Gastroesophageal sphincter (tissue), 4 donors: ENCODE measurements around the gene PIP4K2A. TPM values are rescaled to one million over a fixed set of nuclear protein-coding genes. Genes with fewer than 3 reads are reported as not detected.

Experiments
- ATAC-seq: fragments of 150-250 bp; one replicate; pipeline ENCODE4 v1.9.1; 2016; ENCODE audit warnings: mild to moderate bottlenecking, moderate library complexity
- H3K27ac ChIP-seq, 4 donors: fragments of 200-600 bp; sonication (generic) in 3 of 4; 1 replicate in 3 of 4; 2 replicates in 1 of 4; pipeline ENCODE4 v1.5.1; 2016 to 2019
- H3K27me3 ChIP-seq: fragments of 200-600 bp; sonication (generic); one replicate; pipeline ENCODE4 v1.5.1; 2019
- H3K36me3 ChIP-seq, 2 donors: fragments of 200-600 bp; sonication (generic); one replicate each; pipeline ENCODE4 v1.5.1; 2019; ENCODE audit warnings: control low read depth in 1 of 2
- H3K4me1 ChIP-seq, 3 donors: fragments of 200-600 bp; sonication (generic); 1 replicate in 2 of 3; 2 replicates in 1 of 3; pipeline ENCODE4 v1.5.1; 2016 to 2019; ENCODE audit warnings: control low read depth in 2 of 3
- H3K4me3 ChIP-seq, 2 donors: fragments of 200-600 bp; sonication (generic); one replicate each; pipeline ENCODE4 v1.5.1; 2019; ENCODE audit warnings: mild to moderate bottlenecking in 1 of 2, moderate library complexity in 1 of 2
- H3K9me3 ChIP-seq, 3 donors: fragments of 200-600 bp; sonication (generic); one replicate each; pipeline ENCODE4 v1.5.1; 2017 to 2019; ENCODE audit warnings: control low read depth in 2 of 3
- EP300 ChIP-seq: sonication (generic); formaldehyde crosslinking; IDR thresholded peaks from one replicate; pipeline ENCODE4 v1.6.1; 2017; ENCODE audit warnings: antibody characterized with exemption, mild to moderate bottlenecking
- POLR2A ChIP-seq, 2 donors: fragments of 450-650 bp; IDR thresholded peaks; one replicate each; pipeline ENCODE4 v1.6.1; 2017; ENCODE audit warnings: antibody characterized with exemption in 2 of 2, mild to moderate bottlenecking in 2 of 2, moderate library complexity in 1 of 2
- POLR2AphosphoS5 ChIP-seq: sonication (generic); formaldehyde crosslinking; IDR thresholded peaks from one replicate; pipeline ENCODE4 v1.6.1; 2017; ENCODE audit warnings: antibody characterized with exemption
- WGBS, 2 donors: methylation state at CpG; one replicate each; pipeline ENCODE4 v1.1.5; 2018; ENCODE audit warnings: low coverage in 1 of 2; 5-methylcytosine and 5-hydroxymethylcytosine counted together
- total RNA-seq, 4 donors: library from RNA; depleted of rRNA; stranded (reverse); fragments of >200 nt; gene quantifications; one replicate each; pipeline ENCODE4 v1.1.0, GENCODE V29; 2016
- TF ChIP-seq, protein P1 (sequence below), 4 experiments: fragments of 200-600 bp in 2 of 4; fragments of 450-650 bp in 2 of 4; sonication (generic) in 1 of 4; IDR thresholded peaks; one replicate each; pipeline ENCODE4 v1.5.1; 2017 to 2019; ENCODE audit warnings: antibody characterized with exemption in 4 of 4, mild to moderate bottlenecking in 2 of 4, moderate library complexity in 2 of 4

The PIP4K2A gene
- total RNA-seq, 4 donors from 2014 or later = 30.4 to 57.2 (median 51.3) TPM

DNA sequence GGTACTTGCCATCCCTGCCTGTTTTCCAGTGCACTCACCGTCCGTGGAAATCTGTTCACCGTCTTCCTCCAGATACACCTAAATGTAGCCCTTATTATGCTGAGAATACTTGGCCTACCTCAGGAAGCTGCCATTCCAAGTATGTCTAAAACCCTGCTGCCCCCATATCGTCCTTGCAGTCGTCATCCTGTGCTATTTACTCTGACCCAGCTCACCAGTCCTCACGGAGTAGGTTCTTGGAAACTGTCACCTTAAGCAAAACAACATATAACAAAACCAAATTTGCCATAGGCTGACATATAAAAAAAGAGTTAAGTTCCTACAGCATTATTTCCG lies 880 bp upstream of the PIP4K2A start:
- H3K27ac ChIP-seq = peak overlapping the region in 3 of 4 donors; percentile 87 to 94 (median 89)
- H3K36me3 ChIP-seq = no peaks in the 10 kb centered on the region

DNA sequence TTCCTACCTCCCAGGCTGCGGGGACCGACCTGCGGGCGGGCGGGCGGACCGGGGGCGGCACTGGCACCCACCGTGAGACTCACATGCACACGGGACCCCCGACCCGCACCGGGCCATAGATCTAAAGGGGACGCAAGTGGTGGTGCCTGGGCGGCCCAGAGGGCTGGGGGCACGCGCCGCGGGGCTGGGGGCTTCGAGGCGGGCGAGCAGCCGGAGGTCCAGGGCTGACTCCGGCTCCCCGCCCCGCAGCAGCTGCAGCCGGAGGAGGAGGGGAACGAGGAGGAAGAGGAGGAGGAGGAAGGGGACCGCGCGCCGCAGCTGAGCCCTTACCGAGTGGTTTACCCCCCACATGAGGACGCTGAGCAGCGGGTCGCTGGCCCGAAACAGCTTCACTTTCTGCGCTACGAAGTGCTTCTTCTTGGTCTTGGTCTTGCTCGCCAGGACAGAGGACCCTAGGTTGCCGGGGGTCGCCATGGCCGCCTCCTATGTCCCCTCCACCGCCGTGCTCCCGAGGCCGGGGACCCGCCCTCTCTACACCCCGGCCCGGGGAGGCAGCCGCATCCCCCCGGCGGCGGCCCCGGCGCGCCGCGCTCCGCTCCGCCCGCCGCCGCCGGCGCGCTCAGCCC lies 412 bp downstream of the PIP4K2A start:
- Histone ChIP-seq H3K4me3 (peak overlapping the region; percentile 93 to 94), H3K9me3 (no peaks in the 10 kb centered on the region), H3K27ac (peak overlapping the region; percentile 12 to 94 (median 87)), H3K4me1 (peaks cover 0 to 34% (median 4%) of the 10 kb centered on the region in 3 donors), H3K27me3 (no peaks in the 10 kb centered on the region), H3K36me3 (no peaks in the 10 kb centered on the region)
- TF ChIP-seq POLR2AphosphoS5 (no peak), POLR2A (IDR thresholded peaks at IDR 0.05) (no peak), EP300 (no peak)
- TF ChIP-seq, protein P1, sequence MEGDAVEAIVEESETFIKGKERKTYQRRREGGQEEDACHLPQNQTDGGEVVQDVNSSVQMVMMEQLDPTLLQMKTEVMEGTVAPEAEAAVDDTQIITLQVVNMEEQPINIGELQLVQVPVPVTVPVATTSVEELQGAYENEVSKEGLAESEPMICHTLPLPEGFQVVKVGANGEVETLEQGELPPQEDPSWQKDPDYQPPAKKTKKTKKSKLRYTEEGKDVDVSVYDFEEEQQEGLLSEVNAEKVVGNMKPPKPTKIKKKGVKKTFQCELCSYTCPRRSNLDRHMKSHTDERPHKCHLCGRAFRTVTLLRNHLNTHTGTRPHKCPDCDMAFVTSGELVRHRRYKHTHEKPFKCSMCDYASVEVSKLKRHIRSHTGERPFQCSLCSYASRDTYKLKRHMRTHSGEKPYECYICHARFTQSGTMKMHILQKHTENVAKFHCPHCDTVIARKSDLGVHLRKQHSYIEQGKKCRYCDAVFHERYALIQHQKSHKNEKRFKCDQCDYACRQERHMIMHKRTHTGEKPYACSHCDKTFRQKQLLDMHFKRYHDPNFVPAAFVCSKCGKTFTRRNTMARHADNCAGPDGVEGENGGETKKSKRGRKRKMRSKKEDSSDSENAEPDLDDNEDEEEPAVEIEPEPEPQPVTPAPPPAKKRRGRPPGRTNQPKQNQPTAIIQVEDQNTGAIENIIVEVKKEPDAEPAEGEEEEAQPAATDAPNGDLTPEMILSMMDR (IDR thresholded peaks at IDR 0.05) = no peak
- ATAC-seq = peak; percentile 29
- 0% methylated on average over 8 of the region's 67 CpGs; no CpG with 5 or more reads in 1 of the 2 donors for WGBS, 2 donors

More for the DNA sequence above, 880 bp upstream of the PIP4K2A start:
- Histone ChIP-seq H3K27me3 (no peaks in the 10 kb centered on the region), H3K4me3 (peak overlapping the region in 1 of 2 donors; percentile 94), H3K9me3 (no peaks in the 10 kb centered on the region), H3K4me1 (peaks cover 0 to 31% (median 4%) of the 10 kb centered on the region in 3 donors)
- ATAC-seq = no peak
- TF ChIP-seq POLR2A (IDR thresholded peaks at IDR 0.05) = no peak
- TF ChIP-seq, protein P1 (IDR thresholded peaks at IDR 0.05) = no peak
- no peak for TF ChIP-seq EP300
- TF ChIP-seq POLR2AphosphoS5 = no peak
- WGBS, 2 donors = 80 to 81% methylated on average over 7 of the region's 7 CpGs

DNA sequence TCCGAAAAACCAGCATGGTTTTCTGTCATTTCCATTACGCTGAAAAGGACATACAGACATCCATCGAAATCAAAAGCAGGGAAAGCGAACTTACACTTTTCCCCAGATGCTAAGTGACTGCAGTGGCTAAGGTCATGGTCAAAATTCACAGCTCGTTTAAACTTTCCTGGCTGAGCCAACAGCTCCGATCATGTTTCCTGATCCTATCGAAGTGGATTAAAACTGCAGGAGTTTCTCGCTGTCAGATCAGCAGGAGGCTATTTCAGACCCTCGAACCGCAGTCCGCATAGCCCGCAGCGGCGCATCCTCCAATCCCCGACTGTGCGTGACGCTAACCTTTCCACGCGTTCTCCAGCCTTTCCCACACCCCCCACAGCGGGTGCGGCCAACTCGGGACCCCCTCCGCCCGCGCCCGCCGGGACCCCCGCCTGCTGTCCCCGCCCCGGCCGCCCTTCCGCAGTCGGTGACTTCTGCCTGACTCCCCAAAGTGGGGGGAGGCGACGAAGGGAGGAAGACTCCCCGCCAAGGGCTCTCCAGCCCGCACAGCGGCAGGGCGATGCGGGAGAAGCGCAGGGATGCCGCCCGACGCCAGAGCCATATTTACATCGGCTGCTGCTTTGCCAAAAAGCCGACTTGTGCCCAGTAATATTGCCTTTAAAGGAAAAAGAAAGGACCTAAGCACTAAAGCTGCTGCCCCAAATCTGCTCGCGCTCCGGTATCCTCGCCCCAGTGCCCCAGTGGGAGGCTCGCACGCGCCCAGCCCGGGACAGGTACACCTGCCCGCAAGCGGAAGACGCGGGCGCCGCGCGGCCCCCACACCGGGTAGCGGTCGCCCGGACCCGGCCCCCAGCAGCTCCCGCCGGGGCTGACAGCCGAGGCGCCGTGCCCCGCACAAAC lies 1.2 kb downstream of the PIP4K2A start:
- no peak for ATAC-seq
- H3K27ac ChIP-seq = peak overlapping the region; percentile 12 to 94 (median 87)
- TF ChIP-seq POLR2AphosphoS5 = no peak
- TF ChIP-seq EP300 = no peak
- no peak for TF ChIP-seq POLR2A (IDR thresholded peaks at IDR 0.05)
- TF ChIP-seq, protein P1 (IDR thresholded peaks at IDR 0.05) = no peak

DNA sequence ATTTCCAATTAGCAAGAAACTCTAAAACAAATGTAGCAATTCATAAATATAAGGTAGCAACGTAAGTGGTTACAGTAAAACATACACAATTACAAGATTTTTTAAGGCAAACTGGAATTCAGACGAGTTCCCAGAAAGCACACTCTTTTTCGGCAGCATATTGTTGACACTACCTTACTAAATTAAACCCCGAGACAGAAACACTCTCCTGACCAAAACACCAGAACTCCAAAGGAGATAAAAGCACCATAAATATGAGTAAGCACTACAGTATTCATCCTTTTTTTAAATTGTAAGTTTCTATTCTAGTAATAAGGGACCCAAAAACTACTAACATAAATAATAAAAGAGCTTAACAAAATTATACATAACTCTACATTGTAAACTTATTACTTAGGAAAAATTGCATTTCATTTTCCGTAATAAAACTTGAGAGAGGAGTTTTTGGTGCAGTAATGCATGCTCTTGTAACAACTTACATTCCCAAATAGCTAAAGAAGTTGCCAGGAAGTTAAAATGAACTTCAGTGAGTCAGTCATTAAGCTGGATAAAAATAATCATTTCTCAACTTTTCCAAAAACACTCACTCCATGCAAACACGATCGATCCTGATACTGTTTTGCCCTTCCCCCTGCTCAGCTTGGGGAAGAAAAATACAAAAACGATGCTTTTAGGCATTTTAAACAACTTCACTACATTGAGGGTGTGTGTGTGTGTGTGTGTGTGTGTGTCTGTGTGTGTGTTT lies 2.0 kb downstream of the PIP4K2A start:
- Histone ChIP-seq H3K9me3 (no peaks in the 10 kb centered on the region), H3K4me1 (peaks cover 0 to 36% (median 4%) of the 10 kb centered on the region in 3 donors), H3K27ac (peak overlapping the region in 3 of 4 donors; percentile 85 to 94 (median 89)), H3K4me3 (peak overlapping the region; percentile 93 to 94), H3K27me3 (no peaks in the 10 kb centered on the region), H3K36me3 (no peaks in the 10 kb centered on the region)
- TF ChIP-seq POLR2AphosphoS5 (peak; percentile 25), EP300 (no peak), POLR2A (IDR thresholded peaks at IDR 0.05) (no peak)
- TF ChIP-seq, protein P1 (IDR thresholded peaks at IDR 0.05) = no peak
- ATAC-seq = no peak
- WGBS, 2 donors = 3 to 11% methylated on average over 7 to 8 of the region's 8 CpGs

More for the DNA sequence above, 1.2 kb downstream of the PIP4K2A start:
- peaks cover 0 to 34% (median 4%) of the 10 kb centered on the region in 3 donors for H3K4me1 ChIP-seq
- H3K9me3 ChIP-seq = no peaks in the 10 kb centered on the region
- no peaks in the 10 kb centered on the region for H3K27me3 ChIP-seq
- 1 to 2% methylated on average over 11 to 21 of the region's 73 CpGs for WGBS, 2 donors
- H3K4me3 ChIP-seq = peak overlapping the region; percentile 93 to 94
- H3K36me3 ChIP-seq = no peaks in the 10 kb centered on the region
